HEK293T (cell line): ENCODE measurements around the gene ODAD4.

Source experiments
- ARNT ChIP-seq: fragments of 450-650 bp; IDR thresholded peaks from 2 replicates; pipeline ENCODE4 v1.6.1; 2017; ENCODE audit warnings: mild to moderate bottlenecking
- ELF4 ChIP-seq: fragments of 450-650 bp; IDR thresholded peaks from 2 replicates; pipeline ENCODE4 v1.6.1; 2017; ENCODE audit warnings: antibody characterized with exemption
- FOXA1 ChIP-seq: fragments of 450-650 bp; IDR thresholded peaks from 2 replicates; pipeline ENCODE4 v1.6.1; 2016; ENCODE audit warnings: mild to moderate bottlenecking
- FOXM1 ChIP-seq: fragments of 450-650 bp; IDR thresholded peaks from 2 replicates; pipeline ENCODE4 v1.6.1; 2017; ENCODE audit warnings: mild to moderate bottlenecking, borderline replicate concordance
- HDGF ChIP-seq: fragments of 450-650 bp; IDR thresholded peaks from 2 replicates; pipeline ENCODE4 v1.6.1; 2017; ENCODE audit warnings: antibody characterized with exemption, borderline replicate concordance
- LEF1 ChIP-seq: fragments of 450-650 bp; IDR thresholded peaks from 2 replicates; pipeline ENCODE4 v1.6.1; 2017; ENCODE audit warnings: mild to moderate bottlenecking, borderline replicate concordance
- NFRKB ChIP-seq: fragments of 450-650 bp; IDR thresholded peaks from 2 replicates; pipeline ENCODE4 v1.6.1; 2016; ENCODE audit warnings: mild to moderate bottlenecking, moderate library complexity
- SP1 ChIP-seq: fragments of 450-650 bp; IDR thresholded peaks from 2 replicates; pipeline ENCODE4 v1.6.1; 2017
- SUZ12 ChIP-seq: fragments of 450-650 bp; IDR thresholded peaks from 2 replicates; pipeline ENCODE4 v1.6.1; 2016; ENCODE audit warnings: mild to moderate bottlenecking
- TF ChIP-seq, protein P1 (sequence below): fragments of 450-650 bp; IDR thresholded peaks from 2 replicates; pipeline ENCODE4 v1.6.1; 2016

DNA sequence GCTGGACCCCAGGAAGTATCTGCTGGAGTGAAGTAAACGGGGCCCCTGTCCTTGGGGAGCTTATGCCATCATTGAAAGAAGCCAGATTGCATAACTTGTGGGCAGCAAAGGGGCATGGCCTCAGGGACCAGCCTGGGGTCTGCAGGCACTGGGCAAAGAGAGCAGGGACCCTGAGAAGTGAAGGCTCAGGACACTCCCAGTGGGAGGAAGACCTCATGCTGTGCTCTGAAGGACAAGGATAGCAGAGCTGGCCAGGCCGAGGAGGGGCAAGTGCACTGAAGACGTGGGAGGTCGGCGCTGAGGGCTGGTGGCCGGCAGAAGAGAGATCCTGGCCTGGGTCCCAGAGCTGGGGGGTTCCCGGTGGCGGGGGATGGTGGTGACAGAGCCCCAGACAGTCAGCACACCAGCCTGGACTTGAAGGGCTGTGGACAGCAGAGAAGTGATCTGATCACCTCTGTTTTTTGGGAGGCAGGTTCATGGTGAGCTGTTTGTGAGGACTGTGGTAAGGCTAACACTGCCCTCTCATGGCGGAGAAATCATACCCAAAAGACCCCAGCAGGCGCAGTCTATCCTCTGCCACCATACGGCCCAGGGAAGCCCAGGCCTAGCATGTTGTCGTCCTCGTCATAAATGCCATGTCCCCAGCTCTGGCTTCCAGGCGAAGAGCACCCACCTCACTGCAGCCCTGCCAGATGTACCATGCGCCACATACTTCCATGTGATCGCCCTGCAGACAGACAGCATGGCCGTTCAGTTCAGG is 29.1 kb downstream of the ODAD4 start:
- TF ChIP-seq SUZ12 (no peak), HDGF (no peak), ELF4 (no peak), FOXM1 (no peak), LEF1 (no peak), SP1 (no peak), NFRKB (no peak), ARNT (no peak), FOXA1 (no peak)
- TF ChIP-seq, protein P1, sequence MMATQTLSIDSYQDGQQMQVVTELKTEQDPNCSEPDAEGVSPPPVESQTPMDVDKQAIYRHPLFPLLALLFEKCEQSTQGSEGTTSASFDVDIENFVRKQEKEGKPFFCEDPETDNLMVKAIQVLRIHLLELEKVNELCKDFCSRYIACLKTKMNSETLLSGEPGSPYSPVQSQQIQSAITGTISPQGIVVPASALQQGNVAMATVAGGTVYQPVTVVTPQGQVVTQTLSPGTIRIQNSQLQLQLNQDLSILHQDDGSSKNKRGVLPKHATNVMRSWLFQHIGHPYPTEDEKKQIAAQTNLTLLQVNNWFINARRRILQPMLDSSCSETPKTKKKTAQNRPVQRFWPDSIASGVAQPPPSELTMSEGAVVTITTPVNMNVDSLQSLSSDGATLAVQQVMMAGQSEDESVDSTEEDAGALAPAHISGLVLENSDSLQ: no peak
